SIG-M5 (cell line): ENCODE results near the gene QPCT.
"Not testable (repeated sequence)": the region's sequence is repeated elsewhere in the genome, so short reads cannot be mapped to it uniquely, and the experiment has no call there.

Experiments
- DNase-seq: peaks from one replicate; lab custom pipeline; 2025; lab: John Stamatoyannopoulos, UW

Gene QPCT

GRCh38 chr2:37358466-37358865, 14.0 kb downstream of the QPCT start:
- no peak for DNase-seq

- no peak for DNase-seq
These were observed 16.9 kb downstream of the QPCT start for GRCh38 chr2:37361216-37361815.

- no peak for DNase-seq
These were observed 17.7 kb downstream of the QPCT start for GRCh38 chr2:37361994-37362698.

- DNase-seq: no peak
These were observed 19.9 kb downstream of the QPCT start for GRCh38 chr2:37364351-37364750.

- no peak for DNase-seq
These were observed 21.2 kb downstream of the QPCT start for GRCh38 chr2:37365669-37366068.

GRCh38 chr2:37366773-37367172, 22.3 kb downstream of the QPCT start:
- DNase-seq: peak; percentile 31

GRCh38 chr2:37367310-37367709, 22.9 kb downstream of the QPCT start:
- DNase-seq: no peak

- DNase-seq: no peak
These were observed 23.6 kb downstream of the QPCT start for GRCh38 chr2:37367984-37368383.

GRCh38 chr2:37370666-37371065, 26.2 kb downstream of the QPCT start:
- no peak for DNase-seq

GRCh38 chr2:37372000-37372399, 27.6 kb downstream of the QPCT start:
- DNase-seq: no peak

- no peak for DNase-seq
These were observed 31.4 kb downstream of the QPCT start for GRCh38 chr2:37375741-37376288.

GRCh38 chr2:37376421-37377186, 32.2 kb downstream of the QPCT start:
- no peak for DNase-seq

GRCh38 chr2:37377187-37377532, 32.7 kb downstream of the QPCT start:
- no peak for DNase-seq

GRCh38 chr2:37378411-37378810, 34.0 kb downstream of the QPCT start:
- no peak for DNase-seq

- no peak for DNase-seq
These were observed 35.5 kb downstream of the QPCT start for GRCh38 chr2:37379881-37380296.

GRCh38 chr2:37380787-37381186, 36.4 kb downstream of the QPCT start:
- DNase-seq: not testable (repeated sequence)

- DNase-seq: not testable (repeated sequence)
These were observed 39.8 kb downstream of the QPCT start for GRCh38 chr2:37384261-37384660.

- DNase-seq: no peak
These were observed 42.9 kb downstream of the QPCT start for GRCh38 chr2:37387148-37387835.

- DNase-seq: no peak
These were observed 43.6 kb downstream of the QPCT start for GRCh38 chr2:37388074-37388473.

- DNase-seq: no peak
These were observed 45.0 kb downstream of the QPCT start for GRCh38 chr2:37389395-37389794.

- DNase-seq: no peak
These were observed 45.7 kb downstream of the QPCT start for GRCh38 chr2:37389989-37390765.

- DNase-seq: no peak
These were observed 46.3 kb downstream of the QPCT start for GRCh38 chr2:37390777-37391176.
